ENCODE results near the gene ARHGEF28.

Gene ARHGEF28

GRCh38 chr5:73740274-73740790, 114.3 kb downstream of the ARHGEF28 start:
- DNase-seq (ENCODE audit: low read depth in 3 of 3) = no peak

- DNase-seq (ENCODE audit: low read depth in 3 of 3) = no peak
These were observed 117.2 kb downstream of the ARHGEF28 start for GRCh38 chr5:73743161-73743560.

DNA sequence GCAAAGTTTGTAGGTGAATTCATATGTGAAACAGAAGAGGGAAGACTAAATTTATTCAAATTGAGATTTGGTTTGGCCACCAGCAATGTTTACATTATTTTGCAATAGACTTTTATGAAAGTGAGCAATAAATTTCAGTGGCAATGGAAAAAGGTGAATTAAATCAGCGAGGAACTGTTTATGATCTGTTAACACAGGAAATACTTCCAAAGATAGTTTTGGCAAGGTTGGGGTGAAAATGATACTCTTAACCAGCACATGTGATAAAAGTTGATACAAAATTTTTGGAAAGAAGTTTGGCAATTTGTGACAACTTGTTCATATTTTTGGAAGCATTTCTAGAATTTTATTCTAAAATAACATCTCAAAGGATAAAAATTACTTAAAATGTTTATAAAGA, 119.8 kb downstream of the ARHGEF28 start:
- DNase-seq (ENCODE audit: low read depth in 3 of 3) = no peak

GRCh38 chr5:73746608-73747007, 120.6 kb downstream of the ARHGEF28 start:
- no peak for DNase-seq (ENCODE audit: low read depth in 3 of 3)

DNA sequence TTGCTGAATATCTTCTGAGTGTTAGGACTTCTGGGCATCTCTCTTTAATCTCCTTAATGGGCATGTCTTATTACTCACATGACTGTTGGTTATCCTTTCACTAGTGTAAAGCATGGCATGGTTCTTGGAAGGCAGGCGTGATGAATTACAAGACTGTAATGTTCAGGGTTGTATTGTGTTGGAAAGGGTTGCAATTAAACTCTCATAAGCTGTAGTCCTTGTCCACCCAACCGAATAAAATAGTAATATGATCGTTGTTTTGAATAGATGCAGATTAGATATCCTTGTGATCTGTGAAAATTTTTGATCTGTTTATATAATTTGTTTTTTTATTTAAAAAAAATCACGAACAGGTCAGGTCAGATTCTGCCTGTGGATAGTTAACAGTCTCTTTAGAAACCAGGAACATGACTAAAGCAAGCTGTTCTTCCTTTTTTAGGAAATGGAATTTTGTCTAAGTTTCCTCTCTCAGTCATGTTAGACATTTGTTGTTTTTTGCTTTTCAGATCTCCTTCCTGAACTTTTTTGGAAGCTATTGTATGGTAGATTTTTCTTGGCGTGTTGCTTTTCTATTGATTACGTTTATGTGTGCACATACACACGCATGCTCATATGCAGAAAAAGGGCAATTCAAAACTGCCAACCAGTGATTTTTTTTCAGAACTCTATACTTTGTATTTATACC, 121.8 kb downstream of the ARHGEF28 start:
- DNase-seq (ENCODE audit: low read depth in 3 of 3) = no peak

GRCh38 chr5:73748510-73749400, 122.8 kb downstream of the ARHGEF28 start:
- DNase-seq (ENCODE audit: low read depth in 3 of 3) = no peak

- no peak for DNase-seq (ENCODE audit: low read depth in 3 of 3)
These were observed 123.7 kb downstream of the ARHGEF28 start for GRCh38 chr5:73749485-73750270.

- DNase-seq (ENCODE audit: low read depth in 3 of 3) = no peak
These were observed 125.4 kb downstream of the ARHGEF28 start for GRCh38 chr5:73751254-73751914.

DNA sequence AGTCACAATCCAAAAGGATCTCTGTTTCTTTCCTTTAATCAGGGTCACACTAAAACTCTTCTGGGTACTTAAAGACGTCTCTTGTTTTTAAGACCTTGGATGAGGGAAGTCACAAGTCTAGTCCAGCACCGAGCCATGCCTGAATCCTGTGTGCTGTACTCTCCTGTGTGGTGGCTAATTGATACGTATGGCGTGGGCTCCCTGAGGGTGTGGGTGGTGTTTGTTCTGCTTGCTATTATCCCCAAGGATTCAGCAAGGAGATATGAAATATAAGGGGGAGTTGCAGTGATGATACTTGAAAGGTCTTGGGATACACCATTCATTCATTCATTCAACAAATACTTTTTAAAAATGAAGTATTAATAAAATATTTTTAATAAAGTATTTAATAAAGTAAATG, 128.3 kb downstream of the ARHGEF28 start:
- DNase-seq (ENCODE audit: low read depth in 3 of 3) = no peak

DNA sequence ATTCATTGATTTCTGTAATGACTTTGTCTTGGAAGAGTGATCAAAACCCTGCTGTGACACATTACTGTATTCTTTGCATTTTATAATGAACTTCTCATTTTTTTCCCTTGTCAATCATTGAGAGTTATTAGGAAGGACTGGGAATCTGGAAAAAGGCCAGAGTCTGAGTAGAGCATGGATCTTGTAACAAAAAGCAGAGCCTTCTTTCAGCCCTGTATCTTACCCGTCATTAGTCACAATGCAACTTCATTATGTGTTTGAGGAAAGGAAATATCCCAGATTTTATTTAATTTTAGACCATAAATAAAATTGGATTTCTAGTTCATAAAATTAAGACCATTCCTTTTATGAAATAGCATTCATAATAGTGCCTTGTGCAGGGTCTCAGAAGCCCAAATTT, 131.4 kb downstream of the ARHGEF28 start:
- DNase-seq (ENCODE audit: low read depth in 3 of 3) = no peak

DNA sequence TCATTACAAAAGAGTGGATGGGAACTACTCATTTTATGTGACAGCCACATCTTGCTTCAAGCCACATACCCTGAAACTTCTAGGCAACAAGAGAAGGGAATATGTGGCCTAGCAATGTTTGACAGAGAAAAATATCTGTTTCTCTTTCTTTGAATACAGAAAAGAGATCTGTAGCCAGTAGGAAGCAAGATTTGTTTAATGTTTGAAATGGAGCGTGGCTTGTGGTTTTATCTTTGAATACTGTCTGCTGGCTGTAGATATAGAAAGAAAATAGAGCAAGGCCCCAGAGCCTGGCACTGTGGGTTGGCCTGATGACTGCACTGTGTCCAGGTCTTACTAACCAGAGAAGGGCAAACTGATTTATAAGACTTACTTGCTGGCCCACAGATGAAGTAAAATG, 133.8 kb downstream of the ARHGEF28 start:
- no peak for DNase-seq (ENCODE audit: low read depth in 3 of 3)

GRCh38 chr5:73763300-73764032, 137.5 kb downstream of the ARHGEF28 start:
- DNase-seq (ENCODE audit: low read depth in 3 of 3) = no peak

GRCh38 chr5:73764586-73764985, 138.6 kb downstream of the ARHGEF28 start:
- no peak for DNase-seq (ENCODE audit: low read depth in 3 of 3)

GRCh38 chr5:73764996-73765395, 139.0 kb downstream of the ARHGEF28 start:
- DNase-seq (ENCODE audit: low read depth in 3 of 3) = no peak

- no peak for DNase-seq (ENCODE audit: low read depth in 3 of 3)
These were observed 140.9 kb downstream of the ARHGEF28 start for GRCh38 chr5:73766902-73767301.

DNA sequence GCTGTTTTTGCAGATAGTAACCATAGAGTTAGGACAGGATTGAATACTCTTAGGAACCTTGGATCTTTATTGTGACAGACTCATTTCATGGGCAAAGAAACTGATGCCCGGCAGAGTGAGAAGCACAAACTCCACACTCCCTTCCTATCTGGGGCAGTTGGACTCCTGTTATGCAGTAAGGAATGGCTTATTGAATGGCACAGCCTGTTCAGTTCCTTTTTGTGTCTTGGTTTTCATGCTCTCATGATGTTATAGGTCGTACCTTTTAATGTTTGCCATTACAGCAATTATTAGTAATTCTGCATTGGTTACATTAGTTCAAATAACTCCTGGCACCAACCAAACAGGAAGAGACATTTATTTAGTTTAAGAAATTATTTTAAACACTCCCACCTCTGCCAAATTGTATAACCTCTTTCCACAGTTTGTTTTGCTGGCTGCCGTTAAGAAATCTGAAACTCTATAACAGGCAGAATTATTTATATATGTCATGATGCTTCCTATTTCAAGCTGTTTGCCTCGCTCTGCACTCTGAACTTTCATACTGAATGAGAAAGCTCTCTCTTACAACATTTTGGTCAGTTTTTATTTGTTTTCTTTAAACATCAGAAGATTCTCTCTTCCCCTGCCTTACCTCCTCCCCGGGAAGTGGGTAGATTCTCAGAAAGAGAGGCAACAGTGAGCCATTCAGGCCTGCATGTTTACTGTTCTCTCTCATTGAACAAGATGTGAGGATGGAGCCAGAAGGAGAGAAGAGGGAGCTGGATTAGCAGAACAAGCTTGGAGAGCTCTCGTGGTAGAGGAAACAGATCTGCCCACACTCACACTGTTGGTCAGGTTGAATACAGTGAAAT, 144.4 kb downstream of the ARHGEF28 start:
- DNase-seq (ENCODE audit: low read depth in 3 of 3) = no peak

- DNase-seq (ENCODE audit: low read depth in 3 of 3) = no peak
These were observed 148.9 kb downstream of the ARHGEF28 start for GRCh38 chr5:73774924-73775323.

DNA sequence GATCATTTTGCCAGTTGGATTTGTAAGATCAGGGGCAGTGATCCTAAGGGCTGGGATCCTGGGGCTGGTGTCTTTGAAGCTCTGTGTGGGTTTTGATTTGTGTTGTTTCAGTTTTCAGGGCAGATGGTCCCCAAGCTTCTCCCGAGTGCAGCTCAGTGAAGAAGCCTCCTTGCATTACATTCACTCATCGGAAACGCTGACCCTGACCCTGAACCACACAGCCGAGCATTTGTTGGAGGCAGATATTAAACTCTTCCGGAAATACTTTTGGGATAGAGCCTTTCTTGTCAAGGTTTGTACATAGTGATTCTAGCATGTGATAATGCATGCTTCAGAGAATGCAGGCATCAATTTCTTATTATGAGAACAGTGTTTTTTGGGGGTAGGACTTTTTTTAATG, 150.4 kb downstream of the ARHGEF28 start:
- no peak for DNase-seq (ENCODE audit: low read depth in 3 of 3)

GRCh38 chr5:73777192-73777591, 151.2 kb downstream of the ARHGEF28 start:
- DNase-seq (ENCODE audit: low read depth in 3 of 3) = no peak

All from stimulated activated CD4-positive, alpha-beta T cell treated with anti-CD3 and anti-CD28 coated beads, TNF-alpha, amount 100 ng/mL, for 24 hours (primary cell).